Placental pericyte (primary cell): Measurements from ENCODE around the gene CTAGE6. TPM values are rescaled to one million over a fixed set of nuclear protein-coding genes. Genes with fewer than 3 reads are reported as not detected.

Experiments used
- small RNA-seq: library from RNA; depleted of rRNA; stranded (forward); fragments of <200 nt; gene quantifications from one replicate; pipeline ENCODE3, GENCODE V24; 2012; ENCODE audit warnings: low replicate concordance
- total RNA-seq: library from RNA; depleted of rRNA; stranded (reverse); fragments of >200 nt; gene quantifications from 2 replicates; pipeline ENCODE4 v1.2.3, GENCODE V29; 2012

CTAGE6 gene, protein sequence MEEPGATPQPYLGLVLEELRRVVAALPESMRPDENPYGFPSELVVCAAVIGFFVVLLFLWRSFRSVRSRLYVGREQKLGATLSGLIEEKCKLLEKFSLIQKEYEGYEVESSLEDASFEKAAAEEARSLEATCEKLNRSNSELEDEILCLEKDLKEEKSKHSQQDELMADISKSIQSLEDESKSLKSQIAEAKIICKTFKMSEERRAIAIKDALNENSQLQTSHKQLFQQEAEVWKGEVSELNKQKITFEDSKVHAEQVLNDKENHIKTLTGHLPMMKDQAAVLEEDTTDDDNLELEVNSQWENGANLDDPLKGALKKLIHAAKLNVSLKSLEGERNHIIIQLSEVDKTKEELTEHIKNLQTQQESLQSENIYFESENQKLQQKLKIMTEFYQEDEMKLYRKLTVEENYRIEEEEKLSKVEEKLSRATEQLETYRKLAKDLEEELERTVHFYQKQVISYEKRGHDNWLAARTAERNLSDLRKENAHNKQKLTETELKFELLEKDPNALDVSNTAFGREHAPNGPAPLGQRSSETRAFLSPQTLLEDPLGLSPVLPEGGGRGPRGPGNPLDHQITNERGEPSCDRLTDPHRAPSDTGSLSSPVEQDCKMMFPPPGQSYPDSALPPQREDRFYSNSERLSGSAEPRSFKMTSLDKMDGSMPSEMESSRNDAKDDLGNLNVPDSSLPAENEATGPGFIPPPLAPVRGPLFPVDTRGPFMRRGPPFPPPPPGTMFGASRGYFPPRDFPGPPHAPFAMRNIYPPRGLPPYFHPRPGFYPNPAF
- total RNA-seq, result 0.22 TPM in 1 of 2 replicates, not detected in the other

GRCh38 chr7:143757596-143757995, at the start of gene CTAGE6:
TSS of gene CTAGE6 (minus strand) at chr7:143757696. CDS start at chr7:143757658, 38 bp downstream.

Small RNAs within 50 kb of the gene (small RNA-seq; reads per million reads assigned to genes)
- gene RNU6-267P, result not detected

Other genes starting within 250 kb of the CTAGE6 start
- under 0.01 and 0.43 TPM in 2 replicates for gene CTAGE15, start 185.9 kb downstream of the CTAGE6 start, total RNA-seq
- 0.22 and 1.9 TPM in 2 replicates for gene TCAF2, start 136.7 kb downstream of the CTAGE6 start, total RNA-seq
- gene TCAF1, start 144.5 kb upstream of the CTAGE6 start, total RNA-seq, result 64.6 and 77.6 TPM in 2 replicates
- not detected in 2 replicates for gene OR2F2, start 177.5 kb upstream of the CTAGE6 start, total RNA-seq
- gene OR2F1, start 197.1 kb upstream of the CTAGE6 start, total RNA-seq, result not detected in 2 replicates
- not detected in 2 replicates for gene OR6B1, start 242.6 kb upstream of the CTAGE6 start, total RNA-seq